ENCODE measurements around the gene SRSF12. TPM values are rescaled to one million over a fixed set of nuclear protein-coding genes. Genes with fewer than 3 reads are reported as not detected.

SRSF12 gene
- total RNA-seq, 1 experiment from 2014 or later, result not detected

GRCh38 chr6:89145956-89146717, 28.3 kb upstream of the SRSF12 start, which contains the start of gene PM20D2:
Gene PM20D2 (plus strand): TSS chr6:89146055. CDS start chr6:89146145, 90 bp downstream.
- Histone ChIP-seq H3K9me3 (ENCODE audit: control insufficient read depth in 1 of 2, insufficient read depth in 1 of 2, low read depth in 1 of 2, low read length in 2 of 2) (no peaks in the 10 kb centered on the region), H3K9me2 (ENCODE audit: insufficient read depth) (no peaks in the 10 kb centered on the region), H3K36me3 (ENCODE audit: control insufficient read depth in 1 of 2, insufficient read depth in 2 of 2, low read length in 2 of 2) (peaks cover 0 to 15% of the 10 kb centered on the region in 2 experiments; a peak in 1 of 4 replicates), H3K4me1 (ENCODE audit: control insufficient read depth in 1 of 2, insufficient read depth in 2 of 2, low read length in 2 of 2) (peaks cover 18 to 30% of the 10 kb centered on the region in 2 experiments), H3K4me3 (replicated peaks in 1 of 2; ENCODE audit: low read depth in 1 of 2, low read length in 2 of 2) (peak within 1 kb of the TSS; percentile 68 to 70), H3K9ac (ENCODE audit: low read length) (peak within 1 kb of the TSS; percentile 86), H3K4me2 (ENCODE audit: low read length) (peak within 1 kb of the TSS; percentile 91), H3K27me3 (ENCODE audit: insufficient read depth, low read length) (no peaks in the 10 kb centered on the region), H3K27ac (ENCODE audit: low read depth, low read length) (peak within 1 kb of the TSS; percentile 90), H3K79me2 (ENCODE audit: insufficient read depth, low read length) (peaks cover 41% of the 10 kb centered on the region), H2AFZ (ENCODE audit: low read depth, low read length, poor library complexity, severe bottlenecking) (peak within 1 kb of the TSS; percentile 81), H4K20me1 (ENCODE audit: insufficient read depth) (no peaks in the 10 kb centered on the region)
- RAD21 ChIA-PET (ENCODE audit: low non-redundant PET in 1 of 2, low total read pairs in 2 of 2, uncharacterized antibody in 2 of 2, unreplicated experiment in 2 of 2), result interaction anchor here (1.0 kb wide), 2 partner anchors 66 to 163 kb away, joined by 3 to 4 read pairs; partner anchors contain the start of gene PNRC1 (in 1 of the 2)
- DNase-seq (ENCODE audit: low read depth, low spot score) (peak; percentile 48), ATAC-seq (peak; percentile 87)
- CTCF ChIA-PET, result interaction anchor here (2.3 to 2.7 kb wide), 2 partner anchors 23 to 163 kb away, joined by 5 to 11 read pairs; no protein-coding TSS in a partner anchor
- intact Hi-C loops (cut with micrococcal nuclease), result loop anchor here (10.0 kb wide), 1 partner anchor 161 kb away; no protein-coding TSS in a partner anchor
- POLR2A ChIA-PET, result interaction anchor here (2.0 kb wide), 1 partner anchor 66 kb away, joined by 7 read pairs; the partner anchor contains the start of gene PNRC1
- no TSS peak for BruUV-seq (replicated peaks)
- TF ChIP-seq REST (IDR thresholded peaks at IDR 0.05; ENCODE audit: low read depth), result no peak
- peak; percentile 64 for TF ChIP-seq YY1 (IDR thresholded peaks at IDR 0.05; ENCODE audit: extremely low read depth, insufficient replicate concordance, low read depth, low read length)
- TF ChIP-seq SRF (IDR thresholded peaks at IDR 0.05; ENCODE audit: low read depth), result no peak
- no peak for TF ChIP-seq CTCF (IDR thresholded peaks at IDR 0.05 in 2 of 3, conservative IDR thresholded peaks at IDR 0.05 in 1 of 3; ENCODE audit: borderline replicate concordance in 1 of 3, insufficient read depth in 1 of 3, low read depth in 2 of 3, low read length in 2 of 3)
- TF ChIP-seq RAD21 (IDR thresholded peaks at IDR 0.05; ENCODE audit: low read depth), result no peak
- no peak for TF ChIP-seq SIN3A (IDR thresholded peaks at IDR 0.05; ENCODE audit: low read depth)
- no peak for TF ChIP-seq FOSL1 (IDR thresholded peaks at IDR 0.05; ENCODE audit: low read depth)
- no peak for TF ChIP-seq JUND (IDR thresholded peaks at IDR 0.05)
- 0 out of 2 replicates have a peak, but pooled peaks have one; percentile 5 for TF ChIP-seq CBX3 (IDR thresholded peaks at IDR 0.05; ENCODE audit: low read depth)
- TF ChIP-seq ATF3 (IDR thresholded peaks at IDR 0.05), result no peak
- peak; percentile 85 for TF ChIP-seq POLR2A (IDR thresholded peaks at IDR 0.05; ENCODE audit: borderline replicate concordance, extremely low read depth, insufficient read depth, insufficient read length)
- no peak for TF ChIP-seq ELF1 (IDR thresholded peaks at IDR 0.05; ENCODE audit: borderline replicate concordance, low read depth)
- peak; percentile 86 for TF ChIP-seq MAX (IDR thresholded peaks at IDR 0.05)
- TF ChIP-seq SP1 (IDR thresholded peaks at IDR 0.05; ENCODE audit: low read depth), result no peak
- no peak for TF ChIP-seq ZNF274 (IDR thresholded peaks at IDR 0.05; ENCODE audit: low read depth, low read length)
- no peak for TF ChIP-seq EZH2 (IDR thresholded peaks at IDR 0.05)
- TF ChIP-seq POLR2AphosphoS5 (IDR thresholded peaks at IDR 0.05; ENCODE audit: low read depth, low read length), result peak; percentile 91
- TF ChIP-seq TCF7L2 (IDR thresholded peaks at IDR 0.05; ENCODE audit: borderline replicate concordance, extremely low read depth, insufficient read depth, insufficient read length), result no peak
- TF ChIP-seq CEBPB (IDR thresholded peaks at IDR 0.05; ENCODE audit: low read depth), result no peak
- TF ChIP-seq ZFX (IDR thresholded peaks at IDR 0.05), result peak; percentile 99
- TF ChIP-seq EGR1 (IDR thresholded peaks at IDR 0.05; ENCODE audit: low read depth), result no peak
- no peak for TF ChIP-seq EZH2phosphoT487 (IDR thresholded peaks at IDR 0.05; ENCODE audit: borderline replicate concordance)
